Measurements from ENCODE around the gene HEPN1. TPM values are rescaled to one million over a fixed set of nuclear protein-coding genes. Genes with fewer than 3 reads are reported as not detected.

HEPN1 gene
- total RNA-seq, 2 experiments from 2014 or later = not detected

GRCh38 chr11:124902616-124903015 is 16.4 kb upstream of the HEPN1 start:
- H3K27ac Mint-ChIP-seq = no peak overlapping the region
- no peaks in the 10 kb centered on the region for H3K36me3 Mint-ChIP-seq
- peaks cover 18% of the 10 kb centered on the region for H3K27me3 Mint-ChIP-seq

GRCh38 chr11:124915541-124916369 is 3.3 kb upstream of the HEPN1 start:
- peaks cover 11% of the 10 kb centered on the region for H3K9me3 Mint-ChIP-seq
- H3K27me3 Mint-ChIP-seq = no peaks in the 10 kb centered on the region
- no peak overlapping the region for H3K4me3 Mint-ChIP-seq
- H3K36me3 Mint-ChIP-seq = peaks cover 6% of the 10 kb centered on the region
- H3K27ac Mint-ChIP-seq = no peak overlapping the region
- no peak for DNase-seq
- peaks cover 3% of the 10 kb centered on the region for H3K4me1 Mint-ChIP-seq

More at GRCh38 chr11:124902616-124903015, 16.4 kb upstream of the HEPN1 start:
- no peak for DNase-seq
- Mint-ChIP-seq H3K4me3 (no peak overlapping the region), H3K4me1 (no peaks in the 10 kb centered on the region), H3K9me3 (no peaks in the 10 kb centered on the region)

GRCh38 chr11:124916370-124916710 is 2.7 kb upstream of the HEPN1 start:
- Mint-ChIP-seq H3K4me3 (no peak overlapping the region), H3K36me3 (peaks cover 6% of the 10 kb centered on the region), H3K27me3 (no peaks in the 10 kb centered on the region), H3K9me3 (peaks cover 11% of the 10 kb centered on the region), H3K4me1 (peaks cover 3% of the 10 kb centered on the region), H3K27ac (no peak overlapping the region)
- DNase-seq = no peak

GRCh38 chr11:124917115-124917637 is 1.9 kb upstream of the HEPN1 start:
- Mint-ChIP-seq H3K36me3 (no peaks in the 10 kb centered on the region), H3K27me3 (no peaks in the 10 kb centered on the region), H3K4me3 (no peak overlapping the region), H3K4me1 (peaks cover 3% of the 10 kb centered on the region), H3K27ac (no peak overlapping the region), H3K9me3 (peaks cover 5% of the 10 kb centered on the region)
- no peak for DNase-seq

- H3K4me1 Mint-ChIP-seq = peaks cover 14% of the 10 kb centered on the region
- H3K36me3 Mint-ChIP-seq = no peaks in the 10 kb centered on the region
- DNase-seq = no peak
- no peak overlapping the region for H3K27ac Mint-ChIP-seq
- H3K4me3 Mint-ChIP-seq = no peak overlapping the region
- no peaks in the 10 kb centered on the region for H3K9me3 Mint-ChIP-seq
- H3K27me3 Mint-ChIP-seq = no peaks in the 10 kb centered on the region
These were observed 848 bp downstream of the HEPN1 start for GRCh38 chr11:124919898-124920297.

DNA sequence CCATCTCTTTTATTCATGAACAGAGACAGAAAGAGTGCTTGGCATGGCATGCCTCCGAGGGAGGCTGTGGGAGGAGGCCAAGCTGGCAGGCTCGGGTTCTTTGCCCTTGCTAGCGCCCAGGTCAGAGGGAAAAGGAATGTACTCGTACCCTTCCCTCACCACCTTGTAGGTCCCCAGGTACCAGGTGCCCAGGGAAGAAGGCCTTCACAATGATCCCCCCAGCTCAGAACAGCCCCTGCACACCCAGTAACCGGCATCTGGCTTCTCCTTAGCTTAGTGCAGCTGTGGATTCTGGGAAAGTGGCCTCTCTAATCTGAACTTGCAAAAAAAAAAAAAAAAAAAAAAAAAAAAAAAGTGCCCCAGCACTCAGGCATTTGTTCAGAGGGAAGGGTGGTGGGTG is 1.3 kb downstream of the HEPN1 start:
- H3K4me1 Mint-ChIP-seq = peaks cover 14% of the 10 kb centered on the region
- H3K9me3 Mint-ChIP-seq = no peaks in the 10 kb centered on the region
- no peak overlapping the region for H3K4me3 Mint-ChIP-seq
- H3K27ac Mint-ChIP-seq = peak overlapping the region; percentile 56
- H3K27me3 Mint-ChIP-seq = no peaks in the 10 kb centered on the region
- no peak for DNase-seq
- no peaks in the 10 kb centered on the region for H3K36me3 Mint-ChIP-seq

DNA sequence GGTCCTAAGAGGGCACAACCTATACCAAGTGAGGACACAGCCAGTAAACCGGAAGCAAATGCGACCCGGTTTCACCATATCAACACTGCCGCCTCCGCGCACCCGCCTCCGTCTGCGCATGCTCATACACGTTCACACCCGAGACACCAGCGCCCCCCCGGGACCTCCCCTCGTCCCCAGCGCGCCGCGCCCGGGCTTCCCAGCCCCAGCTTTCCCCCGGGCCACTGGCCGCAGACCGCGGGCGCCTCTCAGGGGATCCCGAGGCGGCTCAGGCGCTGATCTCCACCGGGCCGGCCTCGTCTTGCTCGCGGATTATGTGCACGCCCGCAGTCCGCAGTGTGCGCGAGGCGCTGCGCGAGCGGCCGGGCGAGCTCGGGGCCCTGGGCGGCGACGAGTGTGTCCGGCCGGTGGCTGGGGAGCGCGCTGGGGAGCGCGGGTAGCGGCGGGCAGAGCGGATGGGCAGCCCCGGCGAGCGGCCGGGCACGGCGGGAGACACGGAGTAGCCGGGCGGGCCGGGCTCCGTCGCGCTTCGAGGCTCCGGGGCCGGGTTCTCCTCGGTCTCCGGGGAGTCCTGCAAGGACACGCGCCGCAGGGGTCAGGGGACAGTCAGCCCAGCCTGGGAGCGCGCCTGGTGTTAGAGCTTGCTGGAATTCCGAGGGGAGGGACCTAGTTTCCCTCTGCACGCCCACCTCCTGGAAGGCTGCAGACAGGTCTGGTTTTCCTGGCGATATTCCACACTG is 2.0 kb downstream of the HEPN1 start:
- Mint-ChIP-seq H3K27ac (peak overlapping the region; percentile 56), H3K36me3 (no peaks in the 10 kb centered on the region), H3K4me3 (peak overlapping the region; percentile 9), H3K4me1 (peaks cover 11% of the 10 kb centered on the region), H3K27me3 (no peaks in the 10 kb centered on the region), H3K9me3 (no peaks in the 10 kb centered on the region)
- peak; percentile 88 for DNase-seq

DNA sequence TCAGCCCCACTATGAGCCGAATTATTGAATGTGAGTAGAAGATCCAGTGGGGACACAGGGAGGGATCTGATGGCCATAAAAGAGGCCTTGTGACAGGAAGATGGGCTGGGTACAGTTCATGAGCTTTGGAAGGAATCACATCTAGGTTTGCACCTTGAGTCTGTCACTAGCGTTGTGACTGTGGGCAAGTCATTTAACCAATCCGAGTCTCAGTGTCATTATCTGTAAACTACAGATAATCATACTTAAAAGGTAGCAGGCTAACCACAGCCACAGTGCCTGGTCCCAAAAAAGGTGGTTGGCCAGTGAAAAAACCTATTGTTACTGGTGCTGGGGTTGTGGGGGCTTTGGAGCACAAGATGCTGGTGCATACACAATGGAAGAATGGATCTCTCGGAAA is 3.8 kb downstream of the HEPN1 start:
- DNase-seq = no peak
- H3K9me3 Mint-ChIP-seq = no peaks in the 10 kb centered on the region
- no peaks in the 10 kb centered on the region for H3K27me3 Mint-ChIP-seq
- H3K27ac Mint-ChIP-seq = no peak overlapping the region
- H3K4me3 Mint-ChIP-seq = no peak overlapping the region
- no peaks in the 10 kb centered on the region for H3K36me3 Mint-ChIP-seq
- H3K4me1 Mint-ChIP-seq = peaks cover 11% of the 10 kb centered on the region

DNA sequence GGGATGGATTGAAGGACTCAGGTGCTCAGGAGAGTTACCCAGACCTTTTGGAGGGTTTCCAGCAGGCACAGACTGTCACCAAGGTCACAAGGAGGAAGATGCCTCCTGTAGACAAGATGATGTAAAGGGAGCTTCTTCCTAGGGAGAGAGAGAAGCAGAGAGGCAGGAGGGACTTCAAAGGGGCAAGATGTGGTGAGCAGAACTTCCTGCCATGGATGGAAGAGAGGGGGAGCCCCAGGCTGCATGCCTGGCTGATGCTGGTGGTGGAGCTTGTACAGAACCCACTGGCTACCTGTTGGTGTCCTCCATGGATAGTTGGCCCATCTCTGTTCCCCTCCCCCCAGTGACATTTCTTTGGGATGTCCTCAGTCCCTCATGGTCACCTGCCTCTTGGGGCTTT is 4.2 kb downstream of the HEPN1 start:
- Mint-ChIP-seq H3K27ac (no peak overlapping the region), H3K36me3 (no peaks in the 10 kb centered on the region), H3K27me3 (no peaks in the 10 kb centered on the region), H3K4me1 (peaks cover 11% of the 10 kb centered on the region), H3K9me3 (no peaks in the 10 kb centered on the region), H3K4me3 (no peak overlapping the region)
- DNase-seq = peak; percentile 11

DNA sequence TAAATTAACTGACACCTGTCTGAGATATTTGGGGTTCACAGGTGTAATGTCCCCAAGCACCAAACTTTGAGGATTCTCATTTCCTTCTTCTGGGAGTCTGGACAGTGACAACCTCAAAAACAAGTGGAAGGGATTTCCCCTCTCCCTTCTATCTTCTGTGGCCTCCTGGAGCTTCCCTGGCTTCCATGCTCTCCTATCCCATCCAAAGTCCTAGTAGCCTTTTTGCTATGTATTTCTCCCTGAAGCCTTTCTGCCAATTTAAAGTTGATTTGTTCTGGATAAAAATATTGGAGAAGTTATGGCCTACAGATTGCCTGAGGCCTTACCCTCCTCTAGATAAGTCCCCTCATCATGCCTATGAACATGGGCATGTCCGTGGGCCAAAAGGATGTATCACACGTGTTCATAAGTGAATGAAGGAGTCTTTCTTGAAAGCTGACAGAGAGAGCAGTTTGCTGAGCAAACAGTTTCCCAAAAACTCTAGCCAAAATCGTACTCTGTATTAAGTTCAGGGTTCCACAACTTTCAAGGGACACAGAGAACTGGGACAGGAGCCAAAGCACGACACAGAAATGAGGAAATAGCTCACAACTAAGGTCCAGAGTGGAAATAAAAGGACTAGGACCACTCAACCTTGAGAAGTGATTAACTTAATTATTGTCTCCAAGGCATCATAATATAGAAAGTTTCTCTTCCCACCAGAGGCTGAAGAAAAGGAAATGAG is 10.1 kb downstream of the HEPN1 start:
- DNase-seq = no peak
- H3K27me3 Mint-ChIP-seq = no peaks in the 10 kb centered on the region
- H3K9me3 Mint-ChIP-seq = no peaks in the 10 kb centered on the region
- H3K36me3 Mint-ChIP-seq = no peaks in the 10 kb centered on the region
- no peak overlapping the region for H3K4me3 Mint-ChIP-seq
- H3K4me1 Mint-ChIP-seq = peaks cover 7% of the 10 kb centered on the region
- no peak overlapping the region for H3K27ac Mint-ChIP-seq

DNA sequence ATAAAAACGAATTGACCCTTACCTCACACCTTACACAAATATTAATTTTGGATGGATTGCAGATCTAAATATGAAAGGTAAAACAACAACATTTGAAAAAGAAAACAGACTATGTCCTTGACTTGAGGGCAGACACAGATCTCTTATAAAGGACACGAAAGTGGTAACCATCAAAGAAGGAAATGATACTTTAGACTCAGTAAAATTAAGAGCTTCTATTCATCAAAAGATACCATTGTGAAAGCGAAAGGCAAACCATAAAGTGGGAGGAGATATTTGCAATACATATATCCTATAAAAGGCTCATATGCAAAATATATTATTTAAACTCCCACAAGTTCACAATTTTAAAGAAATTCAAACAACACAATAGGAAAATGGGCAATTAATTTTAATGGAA is 11.7 kb downstream of the HEPN1 start:
- Mint-ChIP-seq H3K36me3 (no peaks in the 10 kb centered on the region), H3K4me1 (peaks cover 7% of the 10 kb centered on the region), H3K27ac (peak overlapping the region; percentile 38), H3K9me3 (no peaks in the 10 kb centered on the region), H3K27me3 (no peaks in the 10 kb centered on the region), H3K4me3 (no peak overlapping the region)
- DNase-seq = no peak

GRCh38 chr11:124934862-124935547 is 16.0 kb downstream of the HEPN1 start:
- no peak for DNase-seq
- H3K27ac Mint-ChIP-seq = no peak overlapping the region
- H3K4me3 Mint-ChIP-seq = no peak overlapping the region
- no peaks in the 10 kb centered on the region for H3K36me3 Mint-ChIP-seq
- peaks cover 7% of the 10 kb centered on the region for H3K4me1 Mint-ChIP-seq
- no peaks in the 10 kb centered on the region for H3K9me3 Mint-ChIP-seq
- H3K27me3 Mint-ChIP-seq = no peaks in the 10 kb centered on the region

- DNase-seq = no peak
- Mint-ChIP-seq H3K4me1 (peaks cover 2% of the 10 kb centered on the region), H3K4me3 (no peak within 1 kb of the TSS), H3K36me3 (no peaks in the 10 kb centered on the region), H3K27me3 (no peaks in the 10 kb centered on the region), H3K27ac (no peak within 1 kb of the TSS), H3K9me3 (no peaks in the 10 kb centered on the region)
These were observed 16.8 kb downstream of the HEPN1 start, which contains the start of gene HEPACAM for GRCh38 chr11:124935548-124936514. HEPACAM (minus strand) TSS chr11:124936047; CDS start chr11:124936006, 41 bp downstream.

All from activated naive CD8-positive, alpha-beta T cell treated with anti-CD3 and anti-CD28 coated beads for 36 hours (primary cell).